IPS-15b (cell line): Measurements from ENCODE around the gene PDHX.

Experiments
- H3K27me3 ChIP-seq: one replicate; pipeline ENCODE4 v1.6.1; 2013; ENCODE audit warnings: low read length; ENCODE audit not compliant: control insufficient read depth, insufficient read depth
- H3K36me3 ChIP-seq: one replicate; pipeline ENCODE4 v1.6.1; 2013; ENCODE audit warnings: low read length; ENCODE audit not compliant: control insufficient read depth, insufficient read depth
- H3K4me1 ChIP-seq: one replicate; pipeline ENCODE4 v1.6.1; 2013; ENCODE audit warnings: mild to moderate bottlenecking, low read length; ENCODE audit not compliant: control insufficient read depth, insufficient read depth
- H3K4me3 ChIP-seq: one replicate; pipeline ENCODE4 v1.5.1; 2013; ENCODE audit warnings: low read depth, low read length
- H3K9ac ChIP-seq: one replicate; pipeline ENCODE4 v1.6.1; 2013; ENCODE audit warnings: low read depth, mild to moderate bottlenecking, low read length
- H3K9me3 ChIP-seq: one replicate; pipeline ENCODE4 v1.6.1; 2013; ENCODE audit warnings: mild to moderate bottlenecking, low read length; ENCODE audit not compliant: control insufficient read depth, insufficient read depth

Gene PDHX

DNA sequence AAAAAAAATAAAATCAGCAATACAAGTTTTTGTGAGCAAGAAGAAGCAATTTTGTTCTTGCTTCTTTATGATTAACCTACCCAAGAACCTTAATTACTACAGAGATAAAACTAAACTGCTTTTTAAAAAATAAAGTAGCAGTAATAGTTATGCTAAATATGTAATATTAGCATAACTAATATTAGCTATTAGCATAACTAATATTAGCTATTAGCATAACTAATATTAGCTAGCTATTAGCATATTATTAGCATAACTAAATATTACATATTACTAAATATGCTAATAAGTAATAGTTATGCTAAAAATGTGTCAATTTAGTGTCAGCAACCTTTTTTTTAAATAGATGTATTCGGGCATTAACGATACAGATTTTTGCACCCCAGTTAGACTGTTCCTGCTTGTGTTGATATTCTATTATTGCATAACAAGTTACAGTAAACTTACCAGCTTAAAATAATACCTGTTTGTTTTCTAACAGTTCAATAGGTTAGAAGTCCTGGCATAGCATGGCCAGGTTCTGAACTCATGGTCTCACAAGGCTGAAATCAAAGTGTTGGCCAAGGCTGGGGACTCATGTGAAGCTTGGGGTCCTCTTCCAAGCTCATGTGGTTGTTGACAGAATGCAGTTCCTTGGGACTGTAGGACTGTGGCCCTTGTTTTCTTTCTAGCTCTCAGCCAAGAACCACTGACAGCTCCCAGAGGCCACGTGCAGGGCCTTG lies 48.4 kb downstream of the PDHX start:
- Histone ChIP-seq H3K4me1 (no peaks in the 10 kb centered on the region), H3K4me3 (no peak overlapping the region), H3K36me3 (peaks cover 2% of the 10 kb centered on the region), H3K27me3 (no peaks in the 10 kb centered on the region), H3K9ac (no peak overlapping the region), H3K9me3 (no peaks in the 10 kb centered on the region)

DNA sequence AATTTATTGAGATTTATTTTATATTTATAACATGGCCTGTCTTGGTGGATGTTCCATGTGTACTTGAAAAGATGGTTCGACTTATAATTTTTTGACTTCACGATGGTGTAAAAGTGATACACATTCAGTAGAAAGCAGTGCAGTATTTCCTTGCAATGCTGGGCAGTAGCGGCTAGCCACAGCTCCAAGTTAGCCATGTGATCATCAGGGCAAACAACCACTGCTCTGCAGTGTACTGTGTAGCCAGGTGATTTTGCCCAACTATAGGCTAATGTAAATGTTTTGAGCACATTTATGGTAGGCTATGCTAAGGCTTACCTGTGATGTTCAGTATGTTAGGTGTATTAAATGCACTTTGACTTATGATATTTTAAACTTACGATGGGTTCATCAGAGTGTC lies 52.4 kb downstream of the PDHX start:
- Histone ChIP-seq H3K4me3 (no peak overlapping the region), H3K9me3 (no peaks in the 10 kb centered on the region), H3K4me1 (no peaks in the 10 kb centered on the region), H3K36me3 (peaks cover 4% of the 10 kb centered on the region), H3K9ac (no peak overlapping the region), H3K27me3 (no peaks in the 10 kb centered on the region)

GRCh38 chr11:34970033-34970432 lies 53.6 kb downstream of the PDHX start:
- H3K27me3 ChIP-seq: no peaks in the 10 kb centered on the region
- H3K4me1 ChIP-seq: no peaks in the 10 kb centered on the region
- H3K4me3 ChIP-seq: no peak overlapping the region
- no peak overlapping the region for H3K9ac ChIP-seq
- H3K36me3 ChIP-seq: peaks cover 4% of the 10 kb centered on the region
- H3K9me3 ChIP-seq: no peaks in the 10 kb centered on the region

- H3K36me3 ChIP-seq: peaks cover 4% of the 10 kb centered on the region
- H3K9ac ChIP-seq: no peak overlapping the region
- H3K4me1 ChIP-seq: no peaks in the 10 kb centered on the region
- no peak overlapping the region for H3K4me3 ChIP-seq
- H3K27me3 ChIP-seq: no peaks in the 10 kb centered on the region
- H3K9me3 ChIP-seq: no peaks in the 10 kb centered on the region
These were observed 54.1 kb downstream of the PDHX start for GRCh38 chr11:34970480-34970879.

- Histone ChIP-seq H3K4me3 (no peak overlapping the region), H3K9me3 (no peaks in the 10 kb centered on the region), H3K27me3 (no peaks in the 10 kb centered on the region), H3K4me1 (no peaks in the 10 kb centered on the region), H3K36me3 (peaks cover 2% of the 10 kb centered on the region), H3K9ac (no peak overlapping the region)
These were observed 55.5 kb downstream of the PDHX start for GRCh38 chr11:34971928-34972327.

DNA sequence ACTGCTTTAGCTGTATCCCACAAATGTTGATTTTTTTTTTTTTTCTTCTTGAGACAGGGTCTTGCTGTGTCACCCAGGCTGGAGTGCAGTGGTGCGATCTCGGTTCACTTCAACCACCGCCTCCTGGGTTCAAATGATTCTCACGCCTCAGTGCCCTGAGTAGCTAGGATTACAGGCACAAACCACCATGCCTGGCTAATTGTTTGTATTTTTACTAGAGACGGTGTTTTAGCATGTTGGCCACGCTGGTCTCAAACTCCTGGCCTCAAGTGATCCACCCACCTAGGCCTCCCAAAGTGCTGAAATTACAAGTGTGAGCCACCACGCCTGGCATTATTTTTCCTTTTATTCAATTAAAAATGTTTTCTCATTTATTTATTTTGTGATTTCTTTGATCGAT lies 55.9 kb downstream of the PDHX start:
- Histone ChIP-seq H3K9me3 (no peaks in the 10 kb centered on the region), H3K4me3 (no peak overlapping the region), H3K4me1 (no peaks in the 10 kb centered on the region), H3K9ac (no peak overlapping the region), H3K36me3 (peaks cover 2% of the 10 kb centered on the region), H3K27me3 (no peaks in the 10 kb centered on the region)

DNA sequence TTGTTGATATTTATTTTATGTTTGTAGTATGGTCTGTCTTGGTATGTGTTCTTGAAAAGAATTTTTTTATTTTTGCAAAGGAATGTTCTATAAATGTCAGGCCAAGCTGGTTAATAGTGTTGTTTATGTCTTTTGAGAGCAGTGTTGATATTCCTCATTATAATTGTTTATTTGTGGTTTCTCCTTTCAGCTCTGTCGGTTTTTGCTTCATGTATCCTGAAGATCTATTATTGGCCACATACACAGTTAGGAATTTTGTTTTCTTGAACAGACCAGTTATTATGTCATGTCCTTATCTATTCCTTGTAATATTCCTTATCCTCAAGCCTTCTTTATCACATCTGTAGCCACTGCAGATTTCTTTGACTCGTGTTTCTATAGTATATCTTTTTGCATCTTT lies 56.5 kb downstream of the PDHX start:
- Histone ChIP-seq H3K36me3 (peaks cover 2% of the 10 kb centered on the region), H3K4me1 (no peaks in the 10 kb centered on the region), H3K9ac (no peak overlapping the region), H3K9me3 (no peaks in the 10 kb centered on the region), H3K4me3 (no peak overlapping the region), H3K27me3 (no peaks in the 10 kb centered on the region)

GRCh38 chr11:34975482-34975881 lies 59.1 kb downstream of the PDHX start:
- no peak overlapping the region for H3K9ac ChIP-seq
- H3K9me3 ChIP-seq: no peaks in the 10 kb centered on the region
- H3K36me3 ChIP-seq: peaks cover under 1% of the 10 kb centered on the region
- no peak overlapping the region for H3K4me3 ChIP-seq
- no peaks in the 10 kb centered on the region for H3K27me3 ChIP-seq
- H3K4me1 ChIP-seq: no peaks in the 10 kb centered on the region

GRCh38 chr11:34976496-34977088 lies 60.2 kb downstream of the PDHX start:
- no peaks in the 10 kb centered on the region for H3K36me3 ChIP-seq
- no peak overlapping the region for H3K9ac ChIP-seq
- H3K4me1 ChIP-seq: no peaks in the 10 kb centered on the region
- no peaks in the 10 kb centered on the region for H3K27me3 ChIP-seq
- H3K9me3 ChIP-seq: no peaks in the 10 kb centered on the region
- H3K4me3 ChIP-seq: no peak overlapping the region

- H3K4me3 ChIP-seq: no peak overlapping the region
- no peaks in the 10 kb centered on the region for H3K9me3 ChIP-seq
- H3K36me3 ChIP-seq: no peaks in the 10 kb centered on the region
- no peak overlapping the region for H3K9ac ChIP-seq
- no peaks in the 10 kb centered on the region for H3K4me1 ChIP-seq
- no peaks in the 10 kb centered on the region for H3K27me3 ChIP-seq
These were observed 60.9 kb downstream of the PDHX start for GRCh38 chr11:34977089-34977912.

DNA sequence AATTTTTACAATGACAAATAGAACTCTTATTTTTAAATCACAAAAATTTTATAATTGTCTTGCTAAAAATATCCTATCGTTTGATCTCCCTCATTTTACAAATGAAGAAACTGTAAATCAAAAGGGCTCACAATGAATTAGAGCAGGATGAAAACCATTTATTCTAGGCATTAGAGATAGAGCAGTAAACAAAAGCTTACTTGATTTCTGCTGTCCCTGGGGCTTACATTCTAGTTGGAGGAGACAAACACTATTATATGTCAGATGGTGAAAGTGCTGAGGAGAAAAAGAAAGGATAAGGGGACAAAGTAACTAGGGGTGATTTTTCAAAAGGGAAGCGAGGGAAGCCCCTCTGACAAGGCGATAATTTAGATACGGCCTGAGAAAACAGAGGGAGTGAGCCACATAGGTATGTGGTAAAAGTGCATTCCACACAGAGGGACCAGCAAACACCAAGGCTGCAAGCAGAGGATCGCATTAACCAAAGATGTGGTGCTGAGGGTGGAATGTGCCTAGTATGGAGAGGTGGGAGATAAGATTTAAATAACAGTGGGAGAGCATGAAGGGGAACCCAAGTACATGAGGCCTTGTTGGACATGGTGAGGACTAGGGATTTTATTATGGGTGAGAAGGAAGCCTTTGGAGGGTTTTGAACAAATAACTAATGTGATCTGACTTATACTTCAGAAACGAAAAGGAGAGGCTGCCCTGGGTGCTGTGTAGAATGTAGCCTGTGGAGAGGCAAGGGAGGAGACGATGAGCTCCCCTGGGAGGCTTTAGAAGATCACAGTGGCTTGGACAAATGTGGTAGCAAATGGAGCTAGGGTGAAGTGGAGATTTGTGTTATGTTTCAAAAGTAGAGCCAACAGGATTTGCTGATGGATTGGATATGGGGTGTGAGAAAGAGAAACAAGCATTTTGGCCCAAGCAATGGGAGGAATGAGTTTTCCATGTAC lies 62.1 kb downstream of the PDHX start:
- Histone ChIP-seq H3K36me3 (no peaks in the 10 kb centered on the region), H3K4me1 (no peaks in the 10 kb centered on the region), H3K9me3 (no peaks in the 10 kb centered on the region), H3K27me3 (no peaks in the 10 kb centered on the region), H3K9ac (no peak overlapping the region), H3K4me3 (no peak overlapping the region)
